GM12892 (cell line): ENCODE data around the gene IRAK2.

Experiments used
- POLR2A ChIP-seq: IDR thresholded peaks from 2 replicates; pipeline ENCODE4 v1.6.1; 2011; ENCODE audit warnings: low read depth, low read length, control low read depth
- POLR2AphosphoS5 ChIP-seq: IDR thresholded peaks from 2 replicates; pipeline ENCODE4 v1.6.1; 2011; ENCODE audit warnings: low read depth, low read length, control low read depth
- TAF1 ChIP-seq: IDR thresholded peaks from 2 replicates; pipeline ENCODE4 v1.6.1; 2011; ENCODE audit warnings: low read depth, mild to moderate bottlenecking, control low read depth, low read length, borderline replicate concordance

GRCh38 chr3:10155123-10155472, 9.6 kb upstream of the IRAK2 start:
- TF ChIP-seq POLR2A (no peak), POLR2AphosphoS5 (no peak), TAF1 (no peak)
